ENCODE data around the gene MAN2A2.

MAN2A2 gene

GRCh38 chr15:90956274-90957030 lies 53.4 kb downstream of the MAN2A2 start:
- in situ Hi-C loops (cut with HindIII; ENCODE audit: low sequenced_read_pairs) = no loop called here

GRCh38 chr15:90957031-90957790 lies 54.1 kb downstream of the MAN2A2 start:
- in situ Hi-C loops (cut with HindIII; ENCODE audit: low sequenced_read_pairs) = no loop called here

GRCh38 chr15:90957791-90958190 lies 54.7 kb downstream of the MAN2A2 start:
- in situ Hi-C loops (cut with HindIII; ENCODE audit: low sequenced_read_pairs) = no loop called here

GRCh38 chr15:90959028-90959595 lies 56.0 kb downstream of the MAN2A2 start:
- in situ Hi-C loops (cut with HindIII; ENCODE audit: low sequenced_read_pairs) = no loop called here

GRCh38 chr15:90959894-90960293 lies 56.8 kb downstream of the MAN2A2 start:
- in situ Hi-C loops (cut with HindIII; ENCODE audit: low sequenced_read_pairs) = no loop called here

GRCh38 chr15:90960298-90961091 lies 57.4 kb downstream of the MAN2A2 start:
- in situ Hi-C loops (cut with HindIII; ENCODE audit: low sequenced_read_pairs) = no loop called here

GRCh38 chr15:90962021-90962420 lies 58.9 kb downstream of the MAN2A2 start:
- in situ Hi-C loops (cut with HindIII; ENCODE audit: low sequenced_read_pairs) = no loop called here

GRCh38 chr15:90966262-90966661 lies 63.2 kb downstream of the MAN2A2 start:
- in situ Hi-C loops (cut with HindIII; ENCODE audit: low sequenced_read_pairs) = no loop called here

- in situ Hi-C loops (cut with HindIII; ENCODE audit: low sequenced_read_pairs) = no loop called here
These were observed 64.1 kb downstream of the MAN2A2 start for GRCh38 chr15:90967206-90967605.

- in situ Hi-C loops (cut with HindIII; ENCODE audit: low sequenced_read_pairs) = no loop called here
These were observed 65.3 kb downstream of the MAN2A2 start for GRCh38 chr15:90968434-90968833.

GRCh38 chr15:90970274-90970673 lies 67.2 kb downstream of the MAN2A2 start:
- in situ Hi-C loops (cut with HindIII; ENCODE audit: low sequenced_read_pairs) = no loop called here

- in situ Hi-C loops (cut with HindIII; ENCODE audit: low sequenced_read_pairs) = no loop called here
These were observed 69.0 kb downstream of the MAN2A2 start for GRCh38 chr15:90972133-90972532.
